ENCODE results near the gene ZNF606.

The ZNF606 gene

GRCh38 chr19:57934820-57935665 lies 67.6 kb downstream of the ZNF606 start, which contains the start of gene ZNF418:
Gene ZNF418, minus strand, starts transcription at chr19:57935402. Its CDS starts 1,580 bp downstream, at chr19:57933822.
- H3K36me3 ChIP-seq (replicated peaks) = no peaks in the 10 kb centered on the region
- no peaks in the 10 kb centered on the region for H3K4me1 ChIP-seq
- in situ Hi-C loops (cut with MboI; ENCODE audit: low sequenced_read_pairs) = no loop called here
- 0 out of 2 replicates have a peak, but pooled peaks cover 2% of the 10 kb centered on the region for H3K9me3 ChIP-seq
- no peaks in the 10 kb centered on the region for H3K27me3 ChIP-seq (ENCODE audit: low read depth)
- H3K4me3 ChIP-seq = no peak within 1 kb of the TSS
- no peak for DNase-seq (ENCODE audit: low spot score in 2 of 2)

GRCh38 chr19:57927587-57927986 lies 75.0 kb downstream of the ZNF606 start:
- no peak overlapping the region for H3K4me3 ChIP-seq
- H3K9me3 ChIP-seq = peaks cover 7% of the 10 kb centered on the region
- no peaks in the 10 kb centered on the region for H3K36me3 ChIP-seq (replicated peaks)
- in situ Hi-C loops (cut with MboI; ENCODE audit: low sequenced_read_pairs) = no loop called here
- no peaks in the 10 kb centered on the region for H3K27me3 ChIP-seq (ENCODE audit: low read depth)
- H3K4me1 ChIP-seq = no peaks in the 10 kb centered on the region
- DNase-seq (ENCODE audit: low spot score in 2 of 2) = no peak
